IMR-90 (cell line): ENCODE data around the gene GRPEL2. TPM values are rescaled to one million over a fixed set of nuclear protein-coding genes. Genes with fewer than 3 reads are reported as not detected.

ENCODE experiments used
- ATAC-seq: fragments of 200-7000 bp; cut with Tn5 transposase; 2 replicates; pipeline ENCODE4 v1.9.1; 2020; ENCODE audit warnings: low read depth, mild to moderate bottlenecking, moderate library complexity
- BruUV-seq: library from RNA; stranded (reverse); fragments of 400-500 nt; replicated peaks from 2 replicates; lab custom pipeline; 2021; lab: Mats Ljungman, UMichigan
- CTCF ChIA-PET: fragments of 300-600 bp; formaldehyde crosslinking; extraction: SDS; loops from one replicate; lab custom pipeline; 2021; ENCODE audit warnings: antibody characterized with exemption; lab: Yijun Ruan, JAX
- POLR2A ChIA-PET: fragments of 300-600 bp; sonication (Branson Sonifier 250); formaldehyde crosslinking; loops from one replicate; lab custom pipeline; 2022; ENCODE audit warnings: antibody characterized with exemption; ENCODE audit not compliant: unreplicated experiment; lab: Charles Lee
- DNase-seq: peaks from one replicate; pipeline ENCODE4 v3.0.0; 2013
- H2AFZ ChIP-seq: replicated peaks from 2 replicates; pipeline ENCODE3; 2013; ENCODE audit warnings: low read length, mild to moderate bottlenecking; ENCODE audit not compliant: poor library complexity
- H2AK5ac ChIP-seq: 2 replicates; pipeline ENCODE4 v1.6.1; 2013; ENCODE audit warnings: low read depth, low read length, inconsistent platforms
- H2AK9ac ChIP-seq: replicated peaks from 2 replicates; pipeline ENCODE3; 2013; ENCODE audit warnings: mild to moderate bottlenecking, low read depth, low read length, moderate library complexity; ENCODE audit not compliant: poor library complexity
- H2BK120ac ChIP-seq: 2 replicates; pipeline ENCODE4 v1.6.1; 2013; ENCODE audit warnings: low read depth, low read length, inconsistent platforms
- H2BK15ac ChIP-seq: 3 replicates; pipeline ENCODE4 v1.6.1; 2013; ENCODE audit warnings: low read depth, low read length, inconsistent platforms
- H2BK20ac ChIP-seq: 2 replicates; pipeline ENCODE4 v1.6.1; 2013; ENCODE audit warnings: low read depth, mild to moderate bottlenecking, inconsistent platforms, low read length, moderate library complexity
- H2BK5ac ChIP-seq: 2 replicates; pipeline ENCODE4 v1.6.1; 2013; ENCODE audit warnings: mild to moderate bottlenecking, low read depth, low read length, inconsistent platforms; ENCODE audit not compliant: poor library complexity, severe bottlenecking
- H3K14ac ChIP-seq: replicated peaks from 2 replicates; pipeline ENCODE4 v1.6.1; 2013; ENCODE audit warnings: low read depth, low read length, inconsistent platforms
- H3K18ac ChIP-seq: 2 replicates; pipeline ENCODE4 v1.6.1; 2013; ENCODE audit warnings: low read depth, low read length, control low read depth
- H3K23ac ChIP-seq: 2 replicates; pipeline ENCODE4 v1.6.1; 2013; ENCODE audit warnings: low read depth, low read length, inconsistent platforms
- H3K27ac ChIP-seq: 2 replicates; pipeline ENCODE4 v1.5.1; 2013; ENCODE audit warnings: mild to moderate bottlenecking, control low read depth, low read length; ENCODE audit not compliant: insufficient read depth
- H3K27me3 ChIP-seq: 2 replicates; pipeline ENCODE4 v1.6.1; 2013; ENCODE audit warnings: low read length; ENCODE audit not compliant: control insufficient read depth, insufficient read depth
- H3K36me3 ChIP-seq: 2 replicates; pipeline ENCODE4 v1.6.1; 2013; ENCODE audit warnings: low read length, mixed read lengths; ENCODE audit not compliant: control insufficient read depth, insufficient read depth
- H3K4ac ChIP-seq: 2 replicates; pipeline ENCODE4 v1.6.1; 2013; ENCODE audit warnings: low read depth, low read length, inconsistent platforms
- H3K4me1 ChIP-seq: 2 replicates; pipeline ENCODE4 v1.6.1; 2013; ENCODE audit warnings: low read length, mixed read lengths; ENCODE audit not compliant: control insufficient read depth, insufficient read depth
- H3K4me2 ChIP-seq: 2 replicates; pipeline ENCODE4 v1.6.1; 2013; ENCODE audit warnings: low read depth, mild to moderate bottlenecking, control low read depth, low read length, moderate library complexity
- H3K4me3 ChIP-seq: 2 replicates; pipeline ENCODE4 v1.5.1; 2013; ENCODE audit warnings: low read depth, mild to moderate bottlenecking, control low read depth, low read length, moderate library complexity; ENCODE audit not compliant: insufficient read depth
- H3K56ac ChIP-seq: 2 replicates; pipeline ENCODE4 v1.6.1; 2013; ENCODE audit warnings: low read length, inconsistent platforms; ENCODE audit not compliant: insufficient read depth; ENCODE audit errors: extremely low read depth
- H3K79me1 ChIP-seq, 2 experiments: 2 replicates each; pipeline ENCODE4 v1.6.1; 2013; ENCODE audit warnings: low read length in 2 of 2, inconsistent platforms in 1 of 2, low read depth in 1 of 2
- H3K9ac ChIP-seq: 2 replicates; pipeline ENCODE4 v1.6.1; 2013; ENCODE audit warnings: low read depth, low read length, control low read depth
- H3K9me1 ChIP-seq: 2 replicates; pipeline ENCODE4 v1.6.1; 2013; ENCODE audit warnings: low read length, inconsistent platforms; ENCODE audit not compliant: insufficient read depth
- H3K9me3 ChIP-seq: 2 replicates; pipeline ENCODE4 v1.6.1; 2013; ENCODE audit warnings: low read length; ENCODE audit not compliant: control insufficient read depth, insufficient read depth
- H4K20me1 ChIP-seq: 2 replicates; pipeline ENCODE4 v1.6.1; 2013; ENCODE audit warnings: low read length, inconsistent platforms; ENCODE audit not compliant: insufficient read depth
- H4K5ac ChIP-seq: 2 replicates; pipeline ENCODE4 v1.6.1; 2013; ENCODE audit warnings: mild to moderate bottlenecking, low read depth, low read length, control low read depth
- H4K8ac ChIP-seq, 2 experiments: 2 replicates each; pipeline ENCODE4 v1.6.1; 2013; ENCODE audit warnings: low read depth in 2 of 2, low read length in 2 of 2, control low read depth in 1 of 2, inconsistent platforms in 1 of 2
- H4K91ac ChIP-seq: 2 replicates; pipeline ENCODE4 v1.6.1; 2013; ENCODE audit warnings: low read depth, low read length, inconsistent platforms; ENCODE audit not compliant: insufficient read depth
- CEBPB ChIP-seq: IDR thresholded peaks from 2 replicates; pipeline ENCODE4 v1.6.1; 2012; ENCODE audit warnings: low read depth, low read length, improper control_type of control experiment
- CHD1 ChIP-seq: IDR thresholded peaks from 2 replicates; pipeline ENCODE4 v1.6.1; 2012; ENCODE audit warnings: low read depth, low read length, improper control_type of control experiment
- CTCF ChIP-seq: conservative IDR thresholded peaks from 2 replicates; pipeline ENCODE4 v1.5.1; 2012; ENCODE audit warnings: mild to moderate bottlenecking, low read depth, low read length, improper control_type of control experiment
- FOS ChIP-seq: fragments of 150-350 bp; IDR thresholded peaks from 2 replicates; pipeline ENCODE4 v1.6.1; 2016; ENCODE audit warnings: low read depth, low read length
- MAZ ChIP-seq: IDR thresholded peaks from 2 replicates; pipeline ENCODE4 v1.6.1; 2012; ENCODE audit warnings: low read depth, mild to moderate bottlenecking, low read length, improper control_type of control experiment, moderate library complexity, borderline replicate concordance
- MXI1 ChIP-seq: IDR thresholded peaks from 2 replicates; pipeline ENCODE4 v1.6.1; 2012; ENCODE audit warnings: low read depth, mild to moderate bottlenecking, low read length, moderate library complexity, borderline replicate concordance
- POLR2A ChIP-seq: IDR thresholded peaks from 2 replicates; pipeline ENCODE4 v1.6.1; 2012; ENCODE audit warnings: mild to moderate bottlenecking, low read depth, low read length
- RAD21 ChIP-seq: IDR thresholded peaks from 2 replicates; pipeline ENCODE4 v1.6.1; 2012; ENCODE audit warnings: low read length, improper control_type of control experiment
- RCOR1 ChIP-seq: IDR thresholded peaks from 2 replicates; pipeline ENCODE4 v1.6.1; 2012; ENCODE audit warnings: mild to moderate bottlenecking, low read length, improper control_type of control experiment; ENCODE audit not compliant: insufficient replicate concordance
- RFX5 ChIP-seq: IDR thresholded peaks from 2 replicates; pipeline ENCODE4 v1.8.0; 2012; ENCODE audit warnings: low read depth, mild to moderate bottlenecking, low read length, moderate library complexity
- SMC3 ChIP-seq: fragments of 150-350 bp; IDR thresholded peaks from 2 replicates; pipeline ENCODE4 v1.6.1; 2016; ENCODE audit warnings: low read depth, mild to moderate bottlenecking, antibody characterized with exemption, low read length, moderate library complexity
- WGBS, 2 experiments: methylation state at CpG; one replicate each; pipeline versions ENCODE4 v1.1.5 to v1.1.7; 2013; ENCODE audit warnings: missing lambda C conversion rate in 2 of 2; ENCODE audit not compliant: insufficient read length in 1 of 2; ENCODE audit errors: extremely low coverage in 2 of 2; 5-methylcytosine and 5-hydroxymethylcytosine counted together
- dilution Hi-C: fragments of 300-500 bp; cut with HindIII; formaldehyde crosslinking; loops from one replicate; pipeline ENCODE4 v1.14.3; 2018; ENCODE audit warnings: low sequenced_read_pairs; ENCODE audit not compliant: unreplicated experiment
- in situ Hi-C: fragments of 300-500 bp; cut with MboI; formaldehyde crosslinking; loops from 3 replicates; pipeline ENCODE4 v1.14.3; 2019; ENCODE audit warnings: low sequenced_read_pairs, inconsistent platforms, mixed read lengths
- intact Hi-C: fragments of 100-400 bp; cut with micrococcal nuclease; formaldehyde crosslinking; loops from 2 replicates; pipeline ENCODE4 v1.10.0; 2022
- polyA plus RNA-seq, 3 experiments: library from polyadenylated mRNA; depleted of rRNA; stranded (reverse); fragments of >200 nt; gene quantifications; 2 replicates each; pipeline ENCODE4 v1.2.3, GENCODE V29; 2012; ENCODE audit warnings: low replicate concordance in 1 of 3
- total RNA-seq: library from RNA; depleted of rRNA; stranded (reverse); fragments of >200 nt; gene quantifications from 2 replicates; pipeline ENCODE4 v1.2.3, GENCODE V29; 2012

Gene GRPEL2
- total and polyA plus RNA-seq, 2 of the 4 experiments (the other 2 are of a cell fraction): 6.2 to 18.1 TPM

GRCh38 chr5:149340920-149341319 is 4.4 kb upstream of the GRPEL2 start:
- no peak overlapping the region for H4K5ac ChIP-seq
- no peak overlapping the region for H2BK120ac ChIP-seq
- no peak for ATAC-seq
- no peak overlapping the region for H3K4me2 ChIP-seq
- no peaks in the 10 kb centered on the region for H4K20me1 ChIP-seq
- intact Hi-C loops: no loop called here
- H2BK20ac ChIP-seq: no peak overlapping the region
- H2AK9ac ChIP-seq: no peak overlapping the region
- H3K4me1 ChIP-seq: no peaks in the 10 kb centered on the region
- TF ChIP-seq CEBPB (no peak), MAZ (no peak), FOS (no peak), CHD1 (no peak), RAD21 (no peak), MXI1 (no peak), RFX5 (no peak), CTCF (no peak), SMC3 (no peak), RCOR1 (no peak), POLR2A (no peak)
- no peak overlapping the region for H3K9ac ChIP-seq
- H2AFZ ChIP-seq: no peak overlapping the region
- no peaks in the 10 kb centered on the region for H3K9me3 ChIP-seq
- no TSS peak for BruUV-seq
- no peaks in the 10 kb centered on the region for H3K27me3 ChIP-seq
- H3K79me1 ChIP-seq: peaks cover 4 to 11% of the 10 kb centered on the region in 2 experiments; a peak in 3 of 4 replicates
- in situ Hi-C loops: no loop called here
- no peak overlapping the region for H2AK5ac ChIP-seq
- dilution Hi-C loops: no loop called here
- no peak overlapping the region for H3K4me3 ChIP-seq
- H3K4ac ChIP-seq: no peak overlapping the region
- POLR2A ChIA-PET: no interaction called here
- DNase-seq: no peak
- H2BK15ac ChIP-seq: no peak overlapping the region
- no peaks in the 10 kb centered on the region for H3K9me1 ChIP-seq
- no peak overlapping the region for H3K18ac ChIP-seq
- no peak overlapping the region for H3K23ac ChIP-seq
- H3K56ac ChIP-seq: no peak overlapping the region
- no peaks in the 10 kb centered on the region for H3K36me3 ChIP-seq
- H3K14ac ChIP-seq: no peak overlapping the region
- no peak overlapping the region for H2BK5ac ChIP-seq
- no peak overlapping the region for H4K91ac ChIP-seq
- WGBS, 2 experiments: no CpG with 5 or more reads among the region's 1 CpG
- H4K8ac ChIP-seq: no peak overlapping the region
- H3K27ac ChIP-seq: no peak overlapping the region
- CTCF ChIA-PET: no interaction called here
